ENCODE data around the gene LMLN. TPM values are rescaled to one million over a fixed set of nuclear protein-coding genes. Genes with fewer than 3 reads are reported as not detected.
A peak's percentile ranks its signal among the peaks of the same experiment; 100 is the strongest.
"Not testable (repeated sequence)": the region's sequence is repeated elsewhere in the genome, so short reads cannot be mapped to it uniquely, and the experiment has no call there.

Gene LMLN
- total RNA-seq, 1 donor from 2014 or later, result 7.1 TPM

DNA sequence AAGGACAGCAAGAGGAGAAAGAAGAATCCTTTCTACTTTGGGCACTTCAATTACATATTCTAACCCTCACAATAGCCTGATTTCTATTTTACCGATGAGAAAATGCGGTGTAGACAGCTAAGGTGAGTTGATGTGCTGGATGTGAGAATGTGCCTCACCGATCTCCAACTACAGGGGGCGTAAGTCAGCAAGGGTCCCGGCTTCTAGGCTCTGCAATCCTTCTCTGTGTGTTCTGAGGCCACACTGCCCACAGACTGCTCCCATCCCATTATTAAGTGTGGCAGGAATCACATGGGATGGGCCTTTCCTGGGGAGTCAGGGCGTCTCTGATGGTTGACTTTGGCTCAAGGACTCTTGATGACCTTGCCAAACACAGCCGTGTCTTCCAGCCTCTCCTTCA lies 33.6 kb upstream of the LMLN start:
- DNase-seq (ENCODE audit: low spot score), result peak; percentile 20
- Mint-ChIP-seq H3K4me1 (ENCODE audit: unreplicated experiment) (no peaks in the 10 kb centered on the region), H3K9me3 (ENCODE audit: unreplicated experiment) (no peaks in the 10 kb centered on the region), H3K36me3 (ENCODE audit: low read depth, unreplicated experiment) (peaks cover 15% of the 10 kb centered on the region), H3K27ac (ENCODE audit: unreplicated experiment) (no peak overlapping the region), H3K27me3 (ENCODE audit: unreplicated experiment) (no peaks in the 10 kb centered on the region), H3K4me3 (ENCODE audit: unreplicated experiment) (peak overlapping the region; percentile 42)
- TF ChIP-seq CTCF (IDR thresholded peaks at IDR 0.05; ENCODE audit: unreplicated experiment), result peak; percentile 44

DNA sequence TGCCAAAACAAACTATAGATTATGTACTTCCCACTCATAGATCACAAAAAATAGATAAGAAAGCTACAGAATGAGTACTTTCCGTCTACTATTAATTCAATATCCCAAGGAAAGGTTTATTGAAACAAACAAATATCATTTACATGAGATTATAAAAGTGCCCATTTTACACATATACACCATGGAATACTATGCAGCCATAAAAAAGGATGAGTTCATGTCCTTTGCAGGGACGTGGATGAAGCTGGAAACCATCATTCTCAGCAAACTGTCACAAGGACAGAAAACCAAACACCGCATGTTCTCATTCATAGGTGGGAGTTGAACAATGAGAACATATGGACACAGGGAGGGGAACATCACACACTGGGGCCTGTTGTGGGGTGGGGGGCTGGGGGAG lies 32.4 kb upstream of the LMLN start:
- DNase-seq (ENCODE audit: low spot score); H3K27me3 Mint-ChIP-seq (ENCODE audit: unreplicated experiment); H3K9me3 Mint-ChIP-seq (ENCODE audit: unreplicated experiment); H3K27ac Mint-ChIP-seq (ENCODE audit: unreplicated experiment); H3K4me1 Mint-ChIP-seq (ENCODE audit: unreplicated experiment); H3K4me3 Mint-ChIP-seq (ENCODE audit: unreplicated experiment): not testable (repeated sequence)
- H3K36me3 Mint-ChIP-seq (ENCODE audit: low read depth, unreplicated experiment), result peaks cover 15% of the 10 kb centered on the region

GRCh38 chr3:197936819-197937384 lies 23.1 kb upstream of the LMLN start:
- no peaks in the 10 kb centered on the region for H3K27me3 Mint-ChIP-seq (ENCODE audit: unreplicated experiment)
- H3K36me3 Mint-ChIP-seq (ENCODE audit: low read depth, unreplicated experiment), result peaks cover 12% of the 10 kb centered on the region
- no peak for DNase-seq (ENCODE audit: low spot score)
- H3K27ac Mint-ChIP-seq (ENCODE audit: unreplicated experiment), result no peak overlapping the region
- H3K4me1 Mint-ChIP-seq (ENCODE audit: unreplicated experiment), result no peaks in the 10 kb centered on the region
- H3K4me3 Mint-ChIP-seq (ENCODE audit: unreplicated experiment), result no peak overlapping the region
- TF ChIP-seq CTCF (IDR thresholded peaks at IDR 0.05; ENCODE audit: unreplicated experiment), result no peak
- H3K9me3 Mint-ChIP-seq (ENCODE audit: unreplicated experiment), result no peaks in the 10 kb centered on the region

DNA sequence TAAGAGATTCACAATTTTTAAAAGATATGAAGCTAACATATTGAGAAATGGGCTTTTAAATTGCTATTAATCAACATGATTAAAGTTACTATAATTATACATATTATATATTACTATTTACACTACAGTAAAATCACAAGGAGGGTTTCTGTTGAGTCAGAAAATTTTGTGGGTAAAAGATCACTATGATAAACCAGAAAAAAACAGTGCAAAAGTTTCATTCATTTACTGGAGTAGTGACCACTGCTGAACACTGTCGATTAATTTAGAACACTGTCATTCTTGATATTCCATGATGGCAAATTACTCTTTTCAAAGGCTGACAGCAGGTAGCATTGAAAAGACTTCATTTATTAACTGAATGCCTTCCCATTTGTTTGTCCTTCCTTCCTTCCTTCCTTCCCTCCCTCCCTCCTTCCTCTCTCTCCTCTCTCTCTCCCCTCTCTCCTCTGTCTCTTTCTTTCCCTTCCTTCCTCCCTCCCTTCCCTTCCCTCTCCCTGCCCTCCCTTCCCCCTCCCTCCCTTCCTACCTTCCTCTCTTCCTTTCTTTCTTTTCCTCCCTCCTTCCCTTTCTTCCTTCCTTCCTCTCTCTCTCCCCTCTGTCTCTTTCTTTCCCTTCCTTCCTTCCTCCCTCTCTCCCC lies 19.2 kb upstream of the LMLN start:
- Mint-ChIP-seq H3K36me3 (ENCODE audit: low read depth, unreplicated experiment) (peaks cover 13% of the 10 kb centered on the region), H3K27me3 (ENCODE audit: unreplicated experiment) (no peaks in the 10 kb centered on the region), H3K4me3 (ENCODE audit: unreplicated experiment) (no peak overlapping the region), H3K27ac (ENCODE audit: unreplicated experiment) (no peak overlapping the region), H3K4me1 (ENCODE audit: unreplicated experiment) (no peaks in the 10 kb centered on the region), H3K9me3 (ENCODE audit: unreplicated experiment) (no peaks in the 10 kb centered on the region)
- TF ChIP-seq CTCF (IDR thresholded peaks at IDR 0.05; ENCODE audit: unreplicated experiment), result no peak
- no peak for DNase-seq (ENCODE audit: low spot score)

DNA sequence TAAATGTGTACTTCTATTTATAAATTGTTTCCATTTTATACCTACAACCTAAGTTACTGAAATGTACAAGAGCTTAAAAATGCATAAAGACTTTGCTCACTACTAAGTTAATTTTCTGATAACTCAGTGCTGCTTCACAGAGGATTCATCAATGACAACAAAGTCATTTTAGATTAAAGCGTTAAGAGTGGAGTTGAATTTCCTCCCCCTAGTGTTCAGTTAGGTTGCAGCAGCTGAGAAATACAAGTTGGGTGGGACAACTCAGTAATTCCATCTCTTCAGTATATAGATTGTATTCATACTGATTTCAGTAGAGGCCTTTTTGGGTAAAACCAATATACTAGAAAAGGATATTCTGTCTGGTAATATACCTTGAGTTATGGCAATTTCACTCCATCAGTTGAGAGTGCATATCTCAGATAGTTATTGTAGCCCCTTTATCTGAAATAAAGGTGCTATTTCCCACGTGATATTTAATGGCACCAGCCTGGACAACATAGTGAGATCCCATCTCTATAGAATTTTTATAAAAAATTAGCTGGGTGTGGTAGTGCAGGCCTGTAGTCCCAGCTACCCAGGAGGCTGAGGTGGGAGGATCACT lies 17.0 kb upstream of the LMLN start:
- H3K4me1 Mint-ChIP-seq (ENCODE audit: unreplicated experiment), result no peaks in the 10 kb centered on the region
- H3K27ac Mint-ChIP-seq (ENCODE audit: unreplicated experiment), result no peak overlapping the region
- H3K27me3 Mint-ChIP-seq (ENCODE audit: unreplicated experiment), result peaks cover 2% of the 10 kb centered on the region
- TF ChIP-seq CTCF (IDR thresholded peaks at IDR 0.05; ENCODE audit: unreplicated experiment), result peak; percentile 64
- peak; percentile 28 for DNase-seq (ENCODE audit: low spot score)
- H3K36me3 Mint-ChIP-seq (ENCODE audit: low read depth, unreplicated experiment), result peaks cover 13% of the 10 kb centered on the region
- no peak overlapping the region for H3K4me3 Mint-ChIP-seq (ENCODE audit: unreplicated experiment)
- no peaks in the 10 kb centered on the region for H3K9me3 Mint-ChIP-seq (ENCODE audit: unreplicated experiment)
